K562 (cell line): ENCODE data around the gene RAX. TPM values are rescaled to one million over a fixed set of nuclear protein-coding genes. Genes with fewer than 3 reads are reported as not detected.

Experiments used
- ATAC-seq: fragments of 200-7000 bp; cut with Tn5 transposase; 3 replicates; pipeline ENCODE4 v1.9.1; 2020; ENCODE audit warnings: moderate library complexity
- BruUV-seq: library from RNA; stranded (reverse); fragments of 400-500 nt; replicated peaks from 2 replicates; lab custom pipeline; 2021; lab: Mats Ljungman, UMichigan
- CTCF ChIA-PET: fragments of 300-600 bp; formaldehyde crosslinking; extraction: SDS; loops from one replicate; lab custom pipeline; 2021; ENCODE audit warnings: low intra/inter-chr PET ratio; lab: Yijun Ruan, JAX
- POLR2A ChIA-PET: fragments of 300-600, 350-650 bp; sonication (Branson Sonifier 250); formaldehyde crosslinking; extraction: SDS; loops from one replicate; lab custom pipeline; 2021; ENCODE audit warnings: antibody characterized with exemption, inconsistent platforms; lab: Yijun Ruan, JAX
- DNase-seq, 4 experiments: peaks; one replicate each; pipeline versions ENCODE4 v3.0.0 to v3.0.0-alpha.2; 2011 to 2018; ENCODE audit warnings: low spot score in 3 of 4, mixed read lengths in 3 of 4; ENCODE audit errors: extremely low read depth in 1 of 4
- FAIRE-seq: peaks from 2 replicates; lab custom pipeline; 2011; peaks lifted over from hg19 to GRCh38; lab: Jason Lieb, UNC
- H2AFZ ChIP-seq: 2 replicates; pipeline ENCODE4 v1.6.0; 2011; ENCODE audit warnings: low read depth, low read length, control low read depth, inconsistent platforms
- H3K27ac ChIP-seq: fragments of 200-600 bp; 3 replicates; pipeline ENCODE4 v1.8.0; 2011; ENCODE audit warnings: low read depth, mild to moderate bottlenecking, control low read depth, inconsistent platforms, low read length, moderate library complexity, mixed read lengths; ENCODE audit errors: extremely low read depth
- H3K27me3 ChIP-seq, 2 experiments: fragments of 300-600 bp in 1 of 2; 2 replicates in 1 of 2; 3 replicates in 1 of 2; pipeline versions ENCODE4 v1.6.0 to v1.8.0; 2011; ENCODE audit warnings: inconsistent platforms in 2 of 2, low read length in 2 of 2, mild to moderate bottlenecking in 1 of 2, mixed read lengths in 1 of 2, moderate library complexity in 1 of 2; ENCODE audit not compliant: control insufficient read depth in 2 of 2, insufficient read depth in 2 of 2
- H3K36me3 ChIP-seq: fragments of 300-600 bp; 3 replicates; pipeline ENCODE4 v1.8.0; 2011; ENCODE audit warnings: mild to moderate bottlenecking, low read length, inconsistent platforms; ENCODE audit not compliant: control insufficient read depth, insufficient read depth
- H3K4me1 ChIP-seq, 2 experiments: fragments of 200-600 bp in 1 of 2; replicated peaks in 1 of 2; 2 replicates in 1 of 2; 3 replicates in 1 of 2; pipeline versions ENCODE4 v1.5.1 to v1.8.0; 2011; ENCODE audit warnings: inconsistent platforms in 2 of 2, low read length in 2 of 2, mild to moderate bottlenecking in 1 of 2, mixed read lengths in 1 of 2, moderate library complexity in 1 of 2; ENCODE audit not compliant: control insufficient read depth in 2 of 2, insufficient read depth in 2 of 2
- H3K4me2 ChIP-seq: 2 replicates; pipeline ENCODE4 v1.6.1; 2011; ENCODE audit warnings: low read length, control low read depth, inconsistent platforms, mixed read lengths; ENCODE audit not compliant: insufficient read depth
- H3K4me3 ChIP-seq: fragments of 200-600 bp; sonication (generic), shearing (Covaris generic); 2 replicates; pipeline ENCODE4 v1.5.1; 2016; ENCODE audit warnings: control low read depth, inconsistent platforms
- H3K79me2 ChIP-seq: fragments of 200-600 bp; 3 replicates; pipeline ENCODE4 v1.8.0; 2011; ENCODE audit warnings: low read length, inconsistent platforms; ENCODE audit not compliant: control insufficient read depth, insufficient read depth
- H3K9ac ChIP-seq, 2 experiments: 2 replicates each; pipeline versions ENCODE4 v1.6.0 to v1.6.1; 2011; ENCODE audit warnings: low read depth in 2 of 2, low read length in 2 of 2, control low read depth in 1 of 2, inconsistent platforms in 1 of 2, mild to moderate bottlenecking in 1 of 2, mixed read lengths in 1 of 2; ENCODE audit not compliant: insufficient read depth in 1 of 2
- H3K9me1 ChIP-seq: one replicate; pipeline ENCODE4 v1.6.0; 2011; ENCODE audit warnings: inconsistent platforms, mild to moderate bottlenecking, low read length, moderate library complexity; ENCODE audit not compliant: control insufficient read depth, insufficient read depth
- H3K9me3 ChIP-seq: replicated peaks from 2 replicates; pipeline ENCODE4 v1.5.1; 2011; ENCODE audit warnings: low read depth, low read length, inconsistent platforms; ENCODE audit not compliant: control insufficient read depth, insufficient read depth
- H4K20me1 ChIP-seq: replicated peaks from 2 replicates; pipeline ENCODE4 v1.6.1; 2011; ENCODE audit warnings: low read length, inconsistent platforms, mixed read lengths; ENCODE audit not compliant: control insufficient read depth, insufficient read depth
- DNMT1 ChIP-seq: fragments of 450-650 bp; IDR thresholded peaks from 2 replicates; pipeline ENCODE4 v1.6.1; 2016; ENCODE audit warnings: antibody characterized with exemption, mild to moderate bottlenecking
- HDAC8 ChIP-seq: fragments of 450-650 bp; IDR thresholded peaks from 2 replicates; pipeline ENCODE4 v1.6.1; 2016; ENCODE audit warnings: mild to moderate bottlenecking, missing genetic modification characterization, moderate library complexity, missing compliant biosample characterization
- PHF21A ChIP-seq: fragments of 450-650 bp; IDR thresholded peaks from 2 replicates; pipeline ENCODE4 v1.6.1; 2017; ENCODE audit warnings: low read depth, borderline replicate concordance
- POLR2A ChIP-seq: fragments of 450-650 bp; conservative IDR thresholded peaks from 2 replicates; pipeline ENCODE4 v1.6.1; 2016
- PTRF ChIP-seq: fragments of 450-650 bp; IDR thresholded peaks from 2 replicates; pipeline ENCODE4 v1.6.1; 2016; ENCODE audit warnings: mild to moderate bottlenecking, missing genetic modification characterization, missing compliant biosample characterization
- SMAD1 ChIP-seq: fragments of 150-350 bp; IDR thresholded peaks from 2 replicates; pipeline ENCODE4 v1.6.1; 2014; ENCODE audit warnings: low read length, low read depth; ENCODE audit not compliant: partially characterized antibody
- TRIM28 ChIP-seq: fragments of 450-650 bp; IDR thresholded peaks from 2 replicates; pipeline ENCODE4 v1.6.1; 2017
- ZNF140 ChIP-seq: fragments of 250-450 bp; sonication (Bioruptor Pico); IDR thresholded peaks from 2 replicates; pipeline ENCODE4 v1.8.0; 2021; ENCODE audit warnings: moderate library complexity, mild to moderate bottlenecking, inconsistent platforms
- WGBS: fragments of 100-300 bp; shearing (Covaris generic); methylation state at CpG from one replicate; pipeline ENCODE4 v1.1.6; 2016; ENCODE audit warnings: low coverage, mixed read lengths; ENCODE audit not compliant: insufficient coverage; ENCODE audit errors: missing lambda C conversion rate; 5-methylcytosine and 5-hydroxymethylcytosine counted together
- in situ Hi-C: fragments of 300-500 bp; cut with MboI; formaldehyde crosslinking; loops from 4 replicates; pipeline ENCODE4 v1.15.0; 2018; ENCODE audit warnings: inconsistent platforms, mixed read lengths
- intact Hi-C: fragments of 100-400 bp; cut with micrococcal nuclease; formaldehyde crosslinking; loops from 2 replicates; pipeline ENCODE4 v1.14.2; 2022
- polyA plus RNA-seq, 8 experiments: library from polyadenylated mRNA; depleted of rRNA in 4 of 8; stranded (reverse) in 5 of 8; unstranded in 3 of 8; fragments of >200 nt; fragmentation: Nextera tagmentation in 2 of 8; fragmentation: Illumina TruSeq in 1 of 8; extraction: Ambion mirVana in 2 of 8; extraction: Trizol in 1 of 8; gene quantifications; 2 replicates each; pipeline versions ENCODE4 v1.2.1 to v1.2.3, GENCODE V29; 2011 to 2014; ENCODE audit warnings: inconsistent platforms in 1 of 8, missing spikeins in 1 of 8
- total RNA-seq, 7 experiments: library from RNA; depleted of rRNA in 6 of 7; stranded (reverse); fragments of >200 nt in 6 of 7; fragmentation: Illumina TruSeq in 2 of 7; extraction: Trizol in 2 of 7; gene quantifications; 2 replicates each; pipeline versions ENCODE4 v1.2.1 to v1.2.3, GENCODE V29; 2011 to 2021; ENCODE audit warnings: low replicate concordance in 1 of 7
- TF ChIP-seq, protein P1 (sequence below): sonication (generic); formaldehyde crosslinking; IDR thresholded peaks from 2 replicates; pipeline ENCODE4 v1.8.1; 2023; ENCODE audit warnings: missing genetic modification reagents, mild to moderate bottlenecking, borderline replicate concordance
- TF ChIP-seq, protein P2 (sequence below): fragments of 250-450 bp; sonication (Bioruptor Pico); IDR thresholded peaks from 2 replicates; pipeline ENCODE4 v1.4.0; 2020; ENCODE audit warnings: mild to moderate bottlenecking, moderate library complexity, borderline replicate concordance
- TF ChIP-seq, protein P3 (sequence below): fragments of 250-450 bp; sonication (Bioruptor Pico); IDR thresholded peaks from 2 replicates; pipeline ENCODE4 v1.6.1; 2021; ENCODE audit warnings: mild to moderate bottlenecking

RAX gene
- total and polyA plus RNA-seq, 9 of the 15 experiments (the other 6 are each of a cell fraction or from before 2014, with no cell fraction given), result not detected

DNA sequence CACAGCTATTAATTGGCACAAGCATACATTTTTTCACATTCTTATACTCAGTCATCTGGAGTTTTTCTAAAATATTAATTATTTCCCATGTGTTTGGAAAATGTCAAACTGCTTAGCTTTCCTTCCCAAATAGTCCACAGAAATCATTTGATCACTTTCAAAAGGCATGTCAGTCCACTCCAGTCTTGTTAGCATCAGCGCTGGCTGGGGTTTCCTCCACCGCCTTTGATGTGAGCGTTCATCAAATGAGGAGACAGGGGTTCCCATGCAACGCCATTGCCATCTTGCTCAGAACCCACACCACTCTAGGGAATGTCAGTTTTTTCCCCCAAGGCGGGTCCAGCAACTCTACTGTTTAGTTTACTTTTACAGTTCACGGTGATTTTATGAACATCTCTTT, 13.1 kb upstream of the RAX start:
- DNase-seq, result no peak
- BruUV-seq, result no TSS peak
- in situ Hi-C loops, result no loop called here
- Histone ChIP-seq H3K9me1 (no peaks in the 10 kb centered on the region), H3K4me2 (no peak overlapping the region), H4K20me1 (no peaks in the 10 kb centered on the region), H3K27me3 (peaks cover 5 to 8% of the 10 kb centered on the region in 2 experiments; a peak in 2 of 5 replicates), H3K9me3 (no peaks in the 10 kb centered on the region), H3K36me3 (no peaks in the 10 kb centered on the region)
- 0% methylated on average over 6 of the region's 6 CpGs for WGBS
- CTCF ChIA-PET, result no interaction called here
- TF ChIP-seq PHF21A (no peak), ZNF140 (CRISPR knock-in tag) (no peak), POLR2A (no peak), TRIM28 (no peak), HDAC8 (no peak), PTRF (tag) (no peak), DNMT1 (no peak), SMAD1 (no peak)
- TF ChIP-seq, protein P1, sequence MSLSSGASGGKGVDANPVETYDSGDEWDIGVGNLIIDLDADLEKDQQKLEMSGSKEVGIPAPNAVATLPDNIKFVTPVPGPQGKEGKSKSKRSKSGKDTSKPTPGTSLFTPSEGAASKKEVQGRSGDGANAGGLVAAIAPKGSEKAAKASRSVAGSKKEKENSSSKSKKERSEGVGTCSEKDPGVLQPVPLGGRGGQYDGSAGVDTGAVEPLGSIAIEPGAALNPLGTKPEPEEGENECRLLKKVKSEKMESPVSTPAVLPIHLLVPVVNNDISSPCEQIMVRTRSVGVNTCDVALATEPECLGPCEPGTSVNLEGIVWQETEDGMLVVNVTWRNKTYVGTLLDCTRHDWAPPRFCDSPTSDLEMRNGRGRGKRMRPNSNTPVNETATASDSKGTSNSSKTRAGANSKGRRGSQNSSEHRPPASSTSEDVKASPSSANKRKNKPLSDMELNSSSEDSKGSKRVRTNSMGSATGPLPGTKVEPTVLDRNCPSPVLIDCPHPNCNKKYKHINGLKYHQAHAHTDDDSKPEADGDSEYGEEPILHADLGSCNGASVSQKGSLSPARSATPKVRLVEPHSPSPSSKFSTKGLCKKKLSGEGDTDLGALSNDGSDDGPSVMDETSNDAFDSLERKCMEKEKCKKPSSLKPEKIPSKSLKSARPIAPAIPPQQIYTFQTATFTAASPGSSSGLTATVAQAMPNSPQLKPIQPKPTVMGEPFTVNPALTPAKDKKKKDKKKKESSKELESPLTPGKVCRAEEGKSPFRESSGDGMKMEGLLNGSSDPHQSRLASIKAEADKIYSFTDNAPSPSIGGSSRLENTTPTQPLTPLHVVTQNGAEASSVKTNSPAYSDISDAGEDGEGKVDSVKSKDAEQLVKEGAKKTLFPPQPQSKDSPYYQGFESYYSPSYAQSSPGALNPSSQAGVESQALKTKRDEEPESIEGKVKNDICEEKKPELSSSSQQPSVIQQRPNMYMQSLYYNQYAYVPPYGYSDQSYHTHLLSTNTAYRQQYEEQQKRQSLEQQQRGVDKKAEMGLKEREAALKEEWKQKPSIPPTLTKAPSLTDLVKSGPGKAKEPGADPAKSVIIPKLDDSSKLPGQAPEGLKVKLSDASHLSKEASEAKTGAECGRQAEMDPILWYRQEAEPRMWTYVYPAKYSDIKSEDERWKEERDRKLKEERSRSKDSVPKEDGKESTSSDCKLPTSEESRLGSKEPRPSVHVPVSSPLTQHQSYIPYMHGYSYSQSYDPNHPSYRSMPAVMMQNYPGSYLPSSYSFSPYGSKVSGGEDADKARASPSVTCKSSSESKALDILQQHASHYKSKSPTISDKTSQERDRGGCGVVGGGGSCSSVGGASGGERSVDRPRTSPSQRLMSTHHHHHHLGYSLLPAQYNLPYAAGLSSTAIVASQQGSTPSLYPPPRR (CRISPR knock-in tag), result no peak
- TF ChIP-seq, protein P2, sequence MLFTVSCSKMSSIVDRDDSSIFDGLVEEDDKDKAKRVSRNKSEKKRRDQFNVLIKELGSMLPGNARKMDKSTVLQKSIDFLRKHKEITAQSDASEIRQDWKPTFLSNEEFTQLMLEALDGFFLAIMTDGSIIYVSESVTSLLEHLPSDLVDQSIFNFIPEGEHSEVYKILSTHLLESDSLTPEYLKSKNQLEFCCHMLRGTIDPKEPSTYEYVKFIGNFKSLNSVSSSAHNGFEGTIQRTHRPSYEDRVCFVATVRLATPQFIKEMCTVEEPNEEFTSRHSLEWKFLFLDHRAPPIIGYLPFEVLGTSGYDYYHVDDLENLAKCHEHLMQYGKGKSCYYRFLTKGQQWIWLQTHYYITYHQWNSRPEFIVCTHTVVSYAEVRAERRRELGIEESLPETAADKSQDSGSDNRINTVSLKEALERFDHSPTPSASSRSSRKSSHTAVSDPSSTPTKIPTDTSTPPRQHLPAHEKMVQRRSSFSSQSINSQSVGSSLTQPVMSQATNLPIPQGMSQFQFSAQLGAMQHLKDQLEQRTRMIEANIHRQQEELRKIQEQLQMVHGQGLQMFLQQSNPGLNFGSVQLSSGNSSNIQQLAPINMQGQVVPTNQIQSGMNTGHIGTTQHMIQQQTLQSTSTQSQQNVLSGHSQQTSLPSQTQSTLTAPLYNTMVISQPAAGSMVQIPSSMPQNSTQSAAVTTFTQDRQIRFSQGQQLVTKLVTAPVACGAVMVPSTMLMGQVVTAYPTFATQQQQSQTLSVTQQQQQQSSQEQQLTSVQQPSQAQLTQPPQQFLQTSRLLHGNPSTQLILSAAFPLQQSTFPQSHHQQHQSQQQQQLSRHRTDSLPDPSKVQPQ (CRISPR knock-in tag), result no peak
- TF ChIP-seq, protein P3, sequence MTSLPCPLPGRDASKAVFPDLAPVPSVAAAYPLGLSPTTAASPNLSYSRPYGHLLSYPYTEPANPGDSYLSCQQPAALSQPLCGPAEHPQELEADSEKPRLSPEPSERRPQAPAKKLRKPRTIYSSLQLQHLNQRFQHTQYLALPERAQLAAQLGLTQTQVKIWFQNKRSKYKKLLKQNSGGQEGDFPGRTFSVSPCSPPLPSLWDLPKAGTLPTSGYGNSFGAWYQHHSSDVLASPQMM (CRISPR knock-in tag), result no peak
- TF ChIP-seq, all 486 proteins: peak for 0
- no peak overlapping the region for H3K27ac ChIP-seq
- no peaks in the 10 kb centered on the region for H3K4me1 ChIP-seq
- no peak overlapping the region for H2AFZ ChIP-seq
- POLR2A ChIA-PET, result interaction anchor here (1.1 kb wide), 1 partner anchor 10 kb away, joined by 3 read pairs; no protein-coding TSS in a partner anchor
- no peak overlapping the region for H3K4me3 ChIP-seq
- intact Hi-C loops, result no loop called here
- FAIRE-seq, result no peak
- H3K79me2 ChIP-seq, result no peaks in the 10 kb centered on the region
- ATAC-seq, result no peak
- no peak overlapping the region for H3K9ac ChIP-seq
